ENCODE data around the gene ACP1. TPM values are rescaled to one million over a fixed set of nuclear protein-coding genes. Genes with fewer than 3 reads are reported as not detected.

The ACP1 gene
- polyA plus RNA-seq, 2 of the 4 experiments (the other 2 are of a cell fraction): 204 to 338 TPM

GRCh38 chr2:287911-288757 is 23.4 kb downstream of the ACP1 start, which contains the start of gene ALKAL2:
TSS of gene ALKAL2 (minus strand) at chr2:288091. CDS start at chr2:287835, 256 bp downstream.
- DNase-seq (ENCODE audit: low read depth in 1 of 2, low spot score in 1 of 2) (no peak), ATAC-seq (peak in 1 of 2 experiments; percentile 25; a peak in 1 of 6 replicates), FAIRE-seq (no peak)
- CTCF ChIA-PET: interaction anchor here (1.6 to 2.2 kb wide), 2 partner anchors 13 to 34 kb away, joined by 3 to 14 read pairs; no protein-coding TSS in a partner anchor
- H3K27ac ChIP-seq: no peak within 1 kb of the TSS
- POLR2A ChIA-PET: no interaction called here
- no peak for TF ChIP-seq HES2 (IDR thresholded peaks at IDR 0.05)
- no peak for TF ChIP-seq HOXB13 (CRISPR knock-in tag; IDR thresholded peaks at IDR 0.05; ENCODE audit: low read depth)
- no peak for TF ChIP-seq JUNB (IDR thresholded peaks at IDR 0.05)
- no peak for TF ChIP-seq TP53 (CRISPR knock-in tag; IDR thresholded peaks at IDR 0.05)
- H3K4me1 ChIP-seq: peaks cover 16% of the 10 kb centered on the region
- peak within 1 kb of the TSS; percentile 31 for H3K4me3 ChIP-seq
- peak within 1 kb of the TSS; percentile 99 for H3K4me2 ChIP-seq
- 10% methylated on average over 21 of the region's 128 CpGs for WGBS (ENCODE audit: missing lambda C conversion rate)
- no peaks in the 10 kb centered on the region for H3K9me3 ChIP-seq

GRCh38 chr2:288758-289361 is 24.1 kb downstream of the ACP1 start:
- TF ChIP-seq MAX (IDR thresholded peaks at IDR 0.05) (no peak), SMC3 (IDR thresholded peaks at IDR 0.05) (no peak), RNF2 (IDR thresholded peaks at IDR 0.05; ENCODE audit: borderline replicate concordance, low read depth) (no peak), EP300 (IDR thresholded peaks at IDR 0.05) (no peak), PBX3 (IDR thresholded peaks at IDR 0.05) (no peak), CEBPB (IDR thresholded peaks at IDR 0.05) (no peak), SREBF2 (IDR thresholded peaks at IDR 0.05) (no peak), RAD21 (conservative IDR thresholded peaks at IDR 0.05 in 1 of 2, IDR thresholded peaks at IDR 0.05 in 1 of 2) (no peak), GATA3 (IDR thresholded peaks at IDR 0.05; ENCODE audit: borderline replicate concordance) (no peak), JUNB (IDR thresholded peaks at IDR 0.05) (no peak), NR3C1 (IDR thresholded peaks at IDR 0.05) (no peak), FOSL2 (IDR thresholded peaks at IDR 0.05) (no peak), FOSL2 (CRISPR knock-in tag; IDR thresholded peaks at IDR 0.05) (no peak), HEYL (CRISPR knock-in tag; IDR thresholded peaks at IDR 0.05) (no peak), RFX5 (IDR thresholded peaks at IDR 0.05) (no peak), ZC3H11A (IDR thresholded peaks at IDR 0.05) (no peak), MAZ (IDR thresholded peaks at IDR 0.05; ENCODE audit: borderline replicate concordance, low read depth, low read length) (no peak)
- TF ChIP-seq, protein P1, sequence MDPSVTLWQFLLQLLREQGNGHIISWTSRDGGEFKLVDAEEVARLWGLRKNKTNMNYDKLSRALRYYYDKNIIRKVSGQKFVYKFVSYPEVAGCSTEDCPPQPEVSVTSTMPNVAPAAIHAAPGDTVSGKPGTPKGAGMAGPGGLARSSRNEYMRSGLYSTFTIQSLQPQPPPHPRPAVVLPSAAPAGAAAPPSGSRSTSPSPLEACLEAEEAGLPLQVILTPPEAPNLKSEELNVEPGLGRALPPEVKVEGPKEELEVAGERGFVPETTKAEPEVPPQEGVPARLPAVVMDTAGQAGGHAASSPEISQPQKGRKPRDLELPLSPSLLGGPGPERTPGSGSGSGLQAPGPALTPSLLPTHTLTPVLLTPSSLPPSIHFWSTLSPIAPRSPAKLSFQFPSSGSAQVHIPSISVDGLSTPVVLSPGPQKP (IDR thresholded peaks at IDR 0.05; ENCODE audit: low read depth, low read length): no peak
- TF ChIP-seq, protein P2, sequence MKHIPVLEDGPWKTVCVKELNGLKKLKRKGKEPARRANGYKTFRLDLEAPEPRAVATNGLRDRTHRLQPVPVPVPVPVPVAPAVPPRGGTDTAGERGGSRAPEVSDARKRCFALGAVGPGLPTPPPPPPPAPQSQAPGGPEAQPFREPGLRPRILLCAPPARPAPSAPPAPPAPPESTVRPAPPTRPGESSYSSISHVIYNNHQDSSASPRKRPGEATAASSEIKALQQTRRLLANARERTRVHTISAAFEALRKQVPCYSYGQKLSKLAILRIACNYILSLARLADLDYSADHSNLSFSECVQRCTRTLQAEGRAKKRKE (CRISPR knock-in tag; IDR thresholded peaks at IDR 0.05; ENCODE audit: low read depth): no peak
- TF ChIP-seq, protein P3, sequence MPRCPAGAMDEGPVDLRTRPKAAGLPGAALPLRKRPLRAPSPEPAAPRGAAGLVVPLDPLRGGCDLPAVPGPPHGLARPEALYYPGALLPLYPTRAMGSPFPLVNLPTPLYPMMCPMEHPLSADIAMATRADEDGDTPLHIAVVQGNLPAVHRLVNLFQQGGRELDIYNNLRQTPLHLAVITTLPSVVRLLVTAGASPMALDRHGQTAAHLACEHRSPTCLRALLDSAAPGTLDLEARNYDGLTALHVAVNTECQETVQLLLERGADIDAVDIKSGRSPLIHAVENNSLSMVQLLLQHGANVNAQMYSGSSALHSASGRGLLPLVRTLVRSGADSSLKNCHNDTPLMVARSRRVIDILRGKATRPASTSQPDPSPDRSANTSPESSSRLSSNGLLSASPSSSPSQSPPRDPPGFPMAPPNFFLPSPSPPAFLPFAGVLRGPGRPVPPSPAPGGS (IDR thresholded peaks at IDR 0.05): no peak
- TF ChIP-seq, protein P4, sequence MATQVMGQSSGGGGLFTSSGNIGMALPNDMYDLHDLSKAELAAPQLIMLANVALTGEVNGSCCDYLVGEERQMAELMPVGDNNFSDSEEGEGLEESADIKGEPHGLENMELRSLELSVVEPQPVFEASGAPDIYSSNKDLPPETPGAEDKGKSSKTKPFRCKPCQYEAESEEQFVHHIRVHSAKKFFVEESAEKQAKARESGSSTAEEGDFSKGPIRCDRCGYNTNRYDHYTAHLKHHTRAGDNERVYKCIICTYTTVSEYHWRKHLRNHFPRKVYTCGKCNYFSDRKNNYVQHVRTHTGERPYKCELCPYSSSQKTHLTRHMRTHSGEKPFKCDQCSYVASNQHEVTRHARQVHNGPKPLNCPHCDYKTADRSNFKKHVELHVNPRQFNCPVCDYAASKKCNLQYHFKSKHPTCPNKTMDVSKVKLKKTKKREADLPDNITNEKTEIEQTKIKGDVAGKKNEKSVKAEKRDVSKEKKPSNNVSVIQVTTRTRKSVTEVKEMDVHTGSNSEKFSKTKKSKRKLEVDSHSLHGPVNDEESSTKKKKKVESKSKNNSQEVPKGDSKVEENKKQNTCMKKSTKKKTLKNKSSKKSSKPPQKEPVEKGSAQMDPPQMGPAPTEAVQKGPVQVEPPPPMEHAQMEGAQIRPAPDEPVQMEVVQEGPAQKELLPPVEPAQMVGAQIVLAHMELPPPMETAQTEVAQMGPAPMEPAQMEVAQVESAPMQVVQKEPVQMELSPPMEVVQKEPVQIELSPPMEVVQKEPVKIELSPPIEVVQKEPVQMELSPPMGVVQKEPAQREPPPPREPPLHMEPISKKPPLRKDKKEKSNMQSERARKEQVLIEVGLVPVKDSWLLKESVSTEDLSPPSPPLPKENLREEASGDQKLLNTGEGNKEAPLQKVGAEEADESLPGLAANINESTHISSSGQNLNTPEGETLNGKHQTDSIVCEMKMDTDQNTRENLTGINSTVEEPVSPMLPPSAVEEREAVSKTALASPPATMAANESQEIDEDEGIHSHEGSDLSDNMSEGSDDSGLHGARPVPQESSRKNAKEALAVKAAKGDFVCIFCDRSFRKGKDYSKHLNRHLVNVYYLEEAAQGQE (IDR thresholded peaks at IDR 0.05): no peak
- CTCF ChIA-PET: interaction anchor here (1.1 to 3.9 kb wide), 7 partner anchors 8 to 270 kb away, joined by 3 to 54 read pairs (median 12); no protein-coding TSS in a partner anchor
- Histone ChIP-seq H3K27ac (no peak overlapping the region), H3K4me3 (peak overlapping the region; percentile 52), H3K4me2 (peak overlapping the region; percentile 99), H3K9me3 (no peaks in the 10 kb centered on the region), H3K4me1 (peaks cover 16% of the 10 kb centered on the region)
- WGBS (ENCODE audit: missing lambda C conversion rate): 16% methylated on average over 17 of the region's 42 CpGs
- ATAC-seq (no peak), FAIRE-seq (no peak), DNase-seq (ENCODE audit: low read depth in 1 of 2, low spot score in 1 of 2) (no peak)
- POLR2A ChIA-PET: no interaction called here
